NCI-H2227 (cell line): ENCODE results near the gene S1PR3.

ENCODE experiments used
- DNase-seq: peaks from one replicate; lab custom pipeline; 2025; ENCODE audit not compliant: unreplicated experiment; lab: John Stamatoyannopoulos, UW

Gene S1PR3

GRCh38 chr9:88990729-88991065 is 571 bp upstream of the S1PR3 start:
- DNase-seq = no peak

DNA sequence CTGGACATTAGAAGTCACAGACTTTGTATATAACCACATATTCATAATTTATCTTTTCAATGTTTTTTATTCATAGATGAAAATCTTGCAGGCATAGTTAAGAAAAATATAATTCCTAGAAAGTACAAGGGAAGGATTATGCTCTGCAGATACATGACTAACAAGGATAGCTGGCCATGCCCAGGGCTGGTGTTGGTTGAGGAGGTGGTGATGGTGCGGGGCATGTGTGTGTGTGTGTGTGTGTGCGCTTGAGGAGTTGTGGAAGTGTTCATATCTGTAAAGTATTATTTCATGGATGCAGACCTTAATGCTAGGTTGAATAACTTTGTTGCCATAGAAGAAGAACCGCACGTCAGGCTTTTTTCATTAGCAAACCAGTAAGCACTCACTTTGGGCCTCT is 1.3 kb downstream of the S1PR3 start:
- DNase-seq = no peak

- no peak for DNase-seq
Observed at GRCh38 chr9:88993327-88993726, 2.1 kb downstream of the S1PR3 start.

GRCh38 chr9:88993871-88994460 is 2.7 kb downstream of the S1PR3 start:
- DNase-seq = no peak

GRCh38 chr9:88994469-88995199 is 3.4 kb downstream of the S1PR3 start:
- no peak for DNase-seq

GRCh38 chr9:88995200-88995577 is 3.9 kb downstream of the S1PR3 start:
- no peak for DNase-seq

DNA sequence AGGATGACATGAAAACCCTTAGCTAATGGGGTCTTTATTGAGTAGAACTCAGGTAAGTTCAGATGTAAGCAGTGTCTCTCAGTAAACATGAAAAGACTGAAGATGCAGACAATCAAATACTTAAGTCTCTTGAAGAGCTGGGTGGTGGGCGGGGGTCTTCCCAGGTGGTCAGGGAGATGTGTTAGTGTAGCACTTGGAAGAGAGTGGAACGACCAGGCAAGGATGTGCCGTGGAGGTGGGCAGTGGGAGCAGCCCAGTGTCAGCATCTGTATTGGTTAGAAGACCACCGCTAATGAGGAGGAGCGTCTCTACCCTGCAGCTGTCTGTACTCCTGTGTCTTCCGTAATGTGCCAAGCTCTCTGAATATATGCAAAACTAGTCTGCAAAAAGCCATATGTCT is 4.4 kb downstream of the S1PR3 start:
- no peak for DNase-seq

DNA sequence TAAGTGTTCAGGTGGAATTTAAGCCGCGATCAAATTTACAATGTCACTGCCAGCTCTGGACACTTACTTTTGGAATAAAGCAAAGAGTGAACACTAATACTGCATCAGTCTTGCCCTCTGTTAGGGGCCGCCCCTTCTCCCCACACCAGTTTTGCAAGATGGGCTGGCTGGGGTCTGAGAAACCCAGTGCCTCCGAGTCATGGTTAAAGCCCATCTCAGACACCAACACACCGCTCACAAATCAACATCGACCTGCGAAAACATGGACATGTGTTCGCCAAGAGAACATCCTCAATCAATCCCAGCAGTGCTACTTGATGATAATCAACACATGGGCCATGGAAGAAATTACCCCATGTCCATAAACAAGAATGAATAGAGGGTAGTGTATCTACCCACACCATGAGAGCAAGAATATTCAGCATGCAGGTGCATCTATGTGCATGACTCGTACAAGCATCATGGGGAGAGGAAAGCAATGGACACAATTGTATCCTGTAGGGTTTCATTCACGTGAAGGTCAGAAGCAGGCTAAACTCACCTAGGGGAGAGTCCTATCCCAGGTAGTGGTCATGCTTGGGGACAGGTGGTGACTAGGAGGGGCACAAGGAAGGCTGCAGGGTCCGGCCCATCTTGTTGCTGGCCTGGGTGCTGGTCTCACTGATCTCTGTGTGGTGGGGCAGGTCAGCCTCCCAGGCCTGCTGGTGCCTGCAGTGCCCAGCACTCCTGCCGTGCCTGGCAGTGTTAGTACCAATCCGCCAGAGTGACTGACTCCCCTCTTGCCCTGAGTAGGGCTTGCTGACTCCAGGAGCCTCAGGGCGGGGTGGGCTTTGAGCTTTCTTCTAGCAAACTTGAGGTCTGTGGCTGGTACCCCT is 5.0 kb downstream of the S1PR3 start:
- no peak for DNase-seq

DNA sequence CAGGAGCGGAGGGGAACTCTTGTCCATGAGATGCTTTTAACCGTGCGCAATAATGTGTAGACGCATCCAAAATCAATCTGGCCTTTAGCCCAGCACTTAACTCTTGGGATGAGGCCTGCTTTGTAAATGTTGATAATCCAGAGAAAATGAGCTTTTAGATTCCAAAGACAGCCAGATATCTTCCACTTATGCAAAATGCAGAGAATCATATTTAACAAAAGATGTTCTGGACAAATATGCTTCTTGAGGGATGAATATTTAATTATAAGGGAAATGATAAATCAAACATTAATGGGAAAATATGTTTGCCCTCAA is 5.6 kb downstream of the S1PR3 start:
- DNase-seq = no peak

GRCh38 chr9:88997646-88998045 is 6.4 kb downstream of the S1PR3 start:
- DNase-seq = no peak

GRCh38 chr9:88998503-88998902 is 7.2 kb downstream of the S1PR3 start:
- no peak for DNase-seq

DNA sequence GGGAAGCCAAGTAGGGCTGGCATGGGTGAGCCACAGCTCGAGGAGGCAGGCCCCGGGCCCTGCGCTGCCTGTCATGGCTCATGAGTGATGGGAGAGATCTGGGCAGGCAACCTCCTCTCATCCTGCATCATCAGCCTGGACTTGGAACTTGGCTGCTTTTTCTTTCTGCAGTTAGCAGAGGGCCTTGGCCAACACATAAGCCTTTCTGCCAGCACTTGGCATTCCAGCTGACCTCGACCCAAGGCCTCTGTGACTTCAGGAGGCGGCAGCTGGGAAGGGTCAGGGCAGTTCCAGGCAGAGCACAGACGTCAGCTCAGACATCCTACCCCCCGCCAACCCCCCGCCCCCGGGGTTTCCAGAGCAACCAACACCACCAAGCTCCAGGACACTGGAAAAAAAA is 7.6 kb downstream of the S1PR3 start:
- no peak for DNase-seq

- DNase-seq = no peak
Observed at GRCh38 chr9:89000371-89000781, 9.1 kb downstream of the S1PR3 start.

GRCh38 chr9:89000973-89001916 is 10.0 kb downstream of the S1PR3 start:
- DNase-seq = peak; percentile 76

DNA sequence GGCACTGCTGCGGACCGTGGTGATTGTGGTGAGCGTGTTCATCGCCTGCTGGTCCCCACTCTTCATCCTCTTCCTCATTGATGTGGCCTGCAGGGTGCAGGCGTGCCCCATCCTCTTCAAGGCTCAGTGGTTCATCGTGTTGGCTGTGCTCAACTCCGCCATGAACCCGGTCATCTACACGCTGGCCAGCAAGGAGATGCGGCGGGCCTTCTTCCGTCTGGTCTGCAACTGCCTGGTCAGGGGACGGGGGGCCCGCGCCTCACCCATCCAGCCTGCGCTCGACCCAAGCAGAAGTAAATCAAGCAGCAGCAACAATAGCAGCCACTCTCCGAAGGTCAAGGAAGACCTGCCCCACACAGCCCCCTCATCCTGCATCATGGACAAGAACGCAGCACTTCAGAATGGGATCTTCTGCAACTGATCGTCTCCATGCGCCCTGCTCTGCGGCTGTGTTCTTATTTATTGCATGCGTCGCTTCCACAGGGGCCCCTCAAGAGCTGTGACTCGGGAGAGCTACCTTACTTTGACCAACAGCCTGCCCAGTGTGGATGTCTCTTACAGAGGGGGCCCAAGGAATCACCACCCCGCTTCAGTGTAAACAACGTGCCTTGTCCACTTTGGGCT is 10.8 kb downstream of the S1PR3 start:
- no peak for DNase-seq

DNA sequence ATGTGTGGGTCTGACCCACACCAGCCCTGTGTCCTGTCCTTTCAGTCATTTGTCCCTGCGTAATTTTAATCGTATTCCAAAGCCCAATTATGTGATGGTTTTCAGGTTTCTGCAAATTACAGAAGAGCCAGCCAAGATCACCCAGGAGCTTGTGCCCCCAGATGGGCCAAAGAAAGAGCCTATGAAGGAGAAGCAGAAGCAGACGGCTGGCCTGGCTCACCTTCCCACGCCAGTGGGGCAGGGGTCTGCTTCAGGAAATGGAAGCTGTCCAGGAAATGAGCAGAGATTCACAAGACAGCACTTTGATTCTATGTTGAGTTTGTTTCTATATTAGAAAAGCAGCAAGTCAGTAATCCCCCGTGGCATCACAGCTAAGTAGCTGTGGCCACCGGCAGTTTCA is 11.7 kb downstream of the S1PR3 start:
- DNase-seq = no peak

GRCh38 chr9:89005323-89005722 is 14.1 kb downstream of the S1PR3 start:
- DNase-seq = no peak

DNA sequence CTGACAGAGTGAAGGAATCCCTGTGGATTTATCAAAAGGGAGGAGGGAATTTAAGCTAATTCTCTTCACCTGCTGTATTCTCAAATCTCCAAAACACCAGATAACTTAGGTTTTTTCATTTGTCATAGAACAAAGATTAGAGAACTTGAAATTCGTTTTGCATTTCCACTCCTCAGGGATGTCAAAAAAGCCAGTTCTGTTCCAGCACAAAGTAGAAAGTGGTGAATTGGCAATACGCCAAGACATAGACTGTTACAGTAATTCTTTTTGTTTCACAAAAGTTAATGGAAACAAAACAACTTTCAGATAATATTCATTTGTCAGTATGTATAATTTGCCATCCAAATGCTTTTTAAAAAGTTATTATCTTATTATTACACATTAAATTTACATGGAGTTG is 15.0 kb downstream of the S1PR3 start:
- DNase-seq = no peak

DNA sequence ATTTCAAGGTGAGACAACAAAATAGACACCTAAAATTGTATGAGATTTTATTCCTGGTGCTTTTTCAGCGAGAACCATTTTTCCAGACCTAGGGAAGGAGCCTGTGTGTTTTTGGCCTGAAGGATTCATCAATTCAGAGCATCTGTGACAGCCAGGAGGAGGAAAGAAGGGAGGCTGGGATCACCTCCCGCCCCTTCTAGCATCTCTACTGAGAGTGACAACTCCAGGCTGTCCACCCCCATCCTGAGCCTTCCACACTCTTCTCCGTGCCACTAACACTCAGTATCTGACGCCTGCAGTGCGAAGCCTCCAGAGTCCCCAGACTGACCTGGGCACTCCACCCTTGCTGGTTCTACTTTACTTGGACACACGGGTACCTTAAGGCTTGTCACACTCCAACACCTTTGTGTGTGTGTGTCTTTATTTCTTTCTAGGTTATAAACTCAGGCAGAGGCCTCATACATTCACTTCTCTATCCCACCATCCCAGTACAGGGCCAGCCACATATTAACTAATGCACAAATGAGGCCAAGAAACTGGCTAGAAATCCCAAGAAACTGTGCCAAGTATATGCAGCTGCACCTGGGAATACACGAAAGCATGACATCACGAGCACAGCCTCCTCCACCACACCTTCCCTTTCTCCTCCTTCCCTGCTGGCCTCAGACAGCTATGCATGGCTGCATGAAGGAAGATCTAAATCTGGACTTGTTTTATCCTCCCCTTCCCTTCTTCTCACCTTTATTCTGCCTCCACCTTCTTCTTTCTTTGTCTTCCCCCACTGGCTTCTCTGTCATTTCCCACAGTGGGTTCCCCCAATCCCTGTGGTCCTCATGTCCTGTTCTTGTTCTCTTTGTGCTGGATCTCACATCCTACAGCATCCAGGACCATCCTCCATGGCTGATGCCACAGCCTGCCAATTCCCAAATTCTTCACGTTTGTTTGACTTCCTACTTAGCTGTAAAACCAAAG is 16.0 kb downstream of the S1PR3 start:
- no peak for DNase-seq
